SK-N-SH treated with all-trans-retinoic acid at 6 μM for 48 hours (cell line): Measurements from ENCODE around the gene YPEL1.

ENCODE experiments used
- ATAC-seq: fragments of 200-7000 bp; cut with Tn5 transposase; 3 replicates; pipeline ENCODE4 v1.9.1; 2020; ENCODE audit warnings: mild to moderate bottlenecking, moderate library complexity
- ARNTL ChIP-seq: fragments of 450-650 bp; formaldehyde crosslinking; IDR thresholded peaks from 2 replicates; pipeline ENCODE4 v1.5.0; 2020; ENCODE audit warnings: low read depth, mild to moderate bottlenecking, moderate library complexity, borderline replicate concordance
- CREB5 ChIP-seq: fragments of 250-450 bp; sonication (Bioruptor Pico); IDR thresholded peaks from 2 replicates; pipeline ENCODE4 v1.5.1; 2020; ENCODE audit warnings: low read depth, mild to moderate bottlenecking, moderate library complexity
- CSDC2 ChIP-seq: fragments of 250-450 bp; sonication (Bioruptor Pico); IDR thresholded peaks from 2 replicates; pipeline ENCODE4 v1.5.0; 2020; ENCODE audit warnings: mild to moderate bottlenecking, moderate library complexity
- CSRNP3 ChIP-seq: fragments of 250-450 bp; sonication (Bioruptor Pico); IDR thresholded peaks from 2 replicates; pipeline ENCODE4 v1.5.1; 2021; ENCODE audit warnings: mild to moderate bottlenecking, moderate library complexity
- ESRRG ChIP-seq: fragments of 250-450 bp; sonication (Bioruptor Pico); IDR thresholded peaks from 2 replicates; pipeline ENCODE4 v1.6.1; 2021; ENCODE audit warnings: mild to moderate bottlenecking
- GLIS3 ChIP-seq: fragments of 250-450 bp; sonication (Bioruptor Pico); IDR thresholded peaks from 2 replicates; pipeline ENCODE4 v1.5.0; 2020; ENCODE audit warnings: mild to moderate bottlenecking, moderate library complexity
- ISL1 ChIP-seq: fragments of 250-450 bp; sonication (Bioruptor Pico); IDR thresholded peaks from 2 replicates; pipeline ENCODE4 v2.1.2; 2022; ENCODE audit warnings: mild to moderate bottlenecking, moderate library complexity
- OSR1 ChIP-seq: fragments of 250-450 bp; sonication (Bioruptor Pico); IDR thresholded peaks from 2 replicates; pipeline ENCODE4 v1.8.0; 2022; ENCODE audit warnings: moderate library complexity, mild to moderate bottlenecking, inconsistent platforms
- PATZ1 ChIP-seq: fragments of 250-450 bp; sonication (Bioruptor Pico); IDR thresholded peaks from 2 replicates; pipeline ENCODE4 v1.8.0; 2020; ENCODE audit warnings: mild to moderate bottlenecking, moderate library complexity, borderline replicate concordance
- POU6F1 ChIP-seq: fragments of 250-450 bp; sonication (Bioruptor Pico); IDR thresholded peaks from 2 replicates; pipeline ENCODE4 v1.8.0; 2021; ENCODE audit warnings: low read depth, mild to moderate bottlenecking, moderate library complexity, borderline replicate concordance
- PPARA ChIP-seq: fragments of 250-450 bp; sonication (Bioruptor Pico); IDR thresholded peaks from 2 replicates; pipeline ENCODE4 v1.5.0; 2020; ENCODE audit warnings: mild to moderate bottlenecking, borderline replicate concordance
- RARB ChIP-seq: fragments of 250-450 bp; sonication (Bioruptor Pico); IDR thresholded peaks from 2 replicates; pipeline ENCODE4 v1.8.0; 2021; ENCODE audit warnings: mild to moderate bottlenecking, moderate library complexity
- SNAI2 ChIP-seq: fragments of 250-450 bp; sonication (Bioruptor Pico); IDR thresholded peaks from 2 replicates; pipeline ENCODE4 v1.5.0; 2020; ENCODE audit warnings: mild to moderate bottlenecking, moderate library complexity
- TCF4 ChIP-seq: fragments of 250-450 bp; sonication (Bioruptor Pico); IDR thresholded peaks from 2 replicates; pipeline ENCODE4 v1.8.0; 2021; ENCODE audit warnings: mild to moderate bottlenecking, moderate library complexity, borderline replicate concordance
- TOX ChIP-seq: fragments of 250-450 bp; sonication (Bioruptor Pico); IDR thresholded peaks from 2 replicates; pipeline ENCODE4 v1.8.0; 2021; ENCODE audit warnings: mild to moderate bottlenecking, moderate library complexity, borderline replicate concordance
- TSHZ2 ChIP-seq: fragments of 250-450 bp; sonication (Bioruptor Pico); IDR thresholded peaks from 2 replicates; pipeline ENCODE4 v1.5.0; 2020; ENCODE audit warnings: mild to moderate bottlenecking, moderate library complexity
- ZC3H10 ChIP-seq: fragments of 250-450 bp; sonication (Bioruptor Pico); IDR thresholded peaks from 2 replicates; pipeline ENCODE4 v1.5.1; 2021; ENCODE audit warnings: mild to moderate bottlenecking, moderate library complexity
- ZFP3 ChIP-seq: fragments of 250-450 bp; sonication (Bioruptor Pico); IDR thresholded peaks from 2 replicates; pipeline ENCODE4 v1.5.0; 2020; ENCODE audit warnings: mild to moderate bottlenecking, moderate library complexity
- ZNF565 ChIP-seq: fragments of 450-650 bp; formaldehyde crosslinking; conservative IDR thresholded peaks from 2 replicates; pipeline ENCODE4 v1.5.0; 2020; ENCODE audit warnings: low read depth, mild to moderate bottlenecking, moderate library complexity
- ZNF70 ChIP-seq: fragments of 450-650 bp; formaldehyde crosslinking; IDR thresholded peaks from 2 replicates; pipeline ENCODE4 v1.5.0; 2020; ENCODE audit warnings: mild to moderate bottlenecking, moderate library complexity
- ZNF8 ChIP-seq: fragments of 450-650 bp; formaldehyde crosslinking; IDR thresholded peaks from 2 replicates; pipeline ENCODE4 v1.5.0; 2020; ENCODE audit warnings: mild to moderate bottlenecking, moderate library complexity

YPEL1 gene

GRCh38 chr22:21714786-21715185 lies 20.8 kb downstream of the YPEL1 start (continued):
- TF ChIP-seq RARB (CRISPR knock-in tag) (no peak), GLIS3 (no peak), PPARA (CRISPR knock-in tag) (no peak), ARNTL (CRISPR knock-in tag) (no peak), OSR1 (CRISPR knock-in tag) (no peak)

- no peak for ATAC-seq
- TF ChIP-seq CSRNP3 (no peak), ZNF565 (CRISPR knock-in tag) (no peak), ZNF70 (CRISPR knock-in tag) (no peak), TOX (no peak)
Observed at GRCh38 chr22:21714059-21714770, 21.4 kb downstream of the YPEL1 start.

- TF ChIP-seq ZNF70 (CRISPR knock-in tag), result no peak
- TF ChIP-seq ARNTL (CRISPR knock-in tag), result no peak
- no peak for TF ChIP-seq PATZ1 (CRISPR knock-in tag)
- no peak for TF ChIP-seq ZFP3 (CRISPR knock-in tag)
- no peak for TF ChIP-seq TCF4 (CRISPR knock-in tag)
- TF ChIP-seq SNAI2, result no peak
- TF ChIP-seq ZNF565 (CRISPR knock-in tag), result no peak
- no peak for TF ChIP-seq ZNF8 (CRISPR knock-in tag)
- TF ChIP-seq ESRRG (CRISPR knock-in tag), result no peak
- no peak for TF ChIP-seq POU6F1 (CRISPR knock-in tag)
- no peak for TF ChIP-seq TSHZ2 (CRISPR knock-in tag)
- TF ChIP-seq PPARA (CRISPR knock-in tag), result no peak
- no peak for TF ChIP-seq CSDC2 (CRISPR knock-in tag)
- TF ChIP-seq ZC3H10 (CRISPR knock-in tag), result no peak
- no peak for TF ChIP-seq CSRNP3
- no peak for TF ChIP-seq CREB5 (CRISPR knock-in tag)
- no peak for TF ChIP-seq GLIS3
- TF ChIP-seq ISL1 (CRISPR knock-in tag), result no peak
- no peak for TF ChIP-seq TOX
- no peak; the same call in 2 of the 3 replicates for ATAC-seq
Observed at GRCh38 chr22:21713428-21714058, 22.1 kb downstream of the YPEL1 start.
